Activated CD4-positive, alpha-beta T cell treated with anti-CD3 and anti-CD28 coated beads, Interleukin-2, amount 50 U/mL, for 24 hours (primary cell): Measurements from ENCODE around the gene TP53I13.
A peak's percentile ranks its signal among the peaks of the same experiment; 100 is the strongest.

Experiments
- DNase-seq, 2 donors: peaks; one replicate each; pipeline ENCODE4 v3.0.0-alpha.2; 2020; ENCODE audit warnings: low read depth in 1 of 2, low spot score in 1 of 2

Gene TP53I13

DNA sequence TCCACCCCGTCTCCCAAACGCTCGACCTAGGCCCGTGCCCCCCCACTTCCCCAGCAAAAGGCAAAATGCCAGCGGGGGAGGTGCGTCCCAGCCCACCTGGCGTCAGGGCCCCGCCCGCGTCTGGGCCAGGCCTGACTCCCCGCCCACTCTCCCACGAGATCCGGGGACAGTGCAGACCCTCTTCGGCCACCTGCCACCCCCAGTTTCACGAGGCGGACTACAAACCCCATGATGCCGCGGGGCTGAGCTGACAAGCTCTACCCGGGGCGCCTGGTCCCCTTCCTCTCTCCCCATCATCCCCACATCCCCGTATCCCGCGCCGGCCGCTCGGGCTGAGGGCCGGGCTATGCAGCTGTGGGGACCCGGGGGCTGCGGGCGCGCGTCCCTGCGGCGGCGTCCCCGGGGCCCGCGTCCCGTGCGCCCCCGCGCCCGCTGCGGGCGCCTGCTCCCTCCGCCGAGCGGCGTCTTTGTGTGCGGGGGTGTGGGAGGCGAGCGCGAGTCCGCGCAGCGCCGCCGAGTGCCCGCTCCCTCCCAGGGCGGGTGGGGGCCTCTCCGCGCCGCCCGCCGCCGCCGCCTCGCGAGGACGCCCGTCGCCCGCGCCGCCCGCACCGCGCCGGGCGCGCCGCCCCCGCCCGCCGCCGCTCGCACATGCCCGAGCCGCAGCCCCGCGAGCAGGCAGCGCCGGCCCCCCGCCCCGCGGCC is 24.5 kb downstream of the TP53I13 start, which contains the start of gene ANKRD13B:
Gene ANKRD13B, plus strand, starts transcription at position 283 of the 702 bp plus-strand sequence. CDS start 490 bp downstream, outside the sequence.
- DNase-seq = no peak

DNA sequence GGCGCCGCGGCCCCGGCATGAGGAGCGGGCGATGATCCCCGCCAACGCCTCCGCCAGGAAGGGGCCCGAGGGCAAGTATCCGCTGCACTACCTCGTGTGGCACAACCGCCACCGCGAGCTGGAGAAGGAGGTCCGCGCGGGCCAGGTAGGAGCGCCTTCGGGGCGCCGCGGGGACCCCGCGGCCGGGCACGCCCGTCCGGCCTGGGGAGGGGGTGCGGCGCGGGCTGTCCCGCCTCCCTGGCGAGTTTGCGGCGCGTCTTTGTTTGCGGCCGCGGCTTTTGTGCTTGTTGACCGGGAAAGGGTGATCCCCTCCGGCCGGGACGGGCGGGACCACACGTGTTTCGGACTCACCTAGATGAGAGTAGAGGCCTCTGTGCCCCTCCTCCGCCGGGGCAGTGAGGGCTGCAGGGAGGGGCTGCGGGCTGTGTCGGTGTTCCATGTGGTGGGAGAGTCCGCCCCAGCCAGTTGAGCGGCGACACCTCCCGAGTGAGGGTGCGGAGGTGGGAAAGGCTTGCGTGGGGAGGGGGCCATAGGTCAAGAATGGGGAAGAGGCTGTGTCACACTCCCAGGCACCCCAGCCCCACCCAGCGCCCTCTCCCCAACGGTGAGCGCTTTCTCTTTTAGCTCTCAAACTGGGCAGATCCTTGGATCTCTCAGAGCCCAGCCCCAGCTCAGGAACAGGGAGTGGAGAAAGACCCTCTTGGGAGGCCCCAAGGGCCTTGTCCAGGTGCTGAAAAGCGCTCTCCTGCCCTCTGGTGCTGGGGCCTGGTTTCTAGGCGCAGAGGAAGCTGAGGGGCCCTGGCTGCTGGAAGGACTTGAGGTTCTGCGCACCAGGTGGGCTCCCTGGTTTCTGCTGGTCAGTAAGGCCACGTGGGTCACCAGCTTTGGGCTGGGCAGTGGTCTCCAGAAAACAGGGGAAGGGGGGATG is 25.4 kb downstream of the TP53I13 start:
- no peak for DNase-seq

DNA sequence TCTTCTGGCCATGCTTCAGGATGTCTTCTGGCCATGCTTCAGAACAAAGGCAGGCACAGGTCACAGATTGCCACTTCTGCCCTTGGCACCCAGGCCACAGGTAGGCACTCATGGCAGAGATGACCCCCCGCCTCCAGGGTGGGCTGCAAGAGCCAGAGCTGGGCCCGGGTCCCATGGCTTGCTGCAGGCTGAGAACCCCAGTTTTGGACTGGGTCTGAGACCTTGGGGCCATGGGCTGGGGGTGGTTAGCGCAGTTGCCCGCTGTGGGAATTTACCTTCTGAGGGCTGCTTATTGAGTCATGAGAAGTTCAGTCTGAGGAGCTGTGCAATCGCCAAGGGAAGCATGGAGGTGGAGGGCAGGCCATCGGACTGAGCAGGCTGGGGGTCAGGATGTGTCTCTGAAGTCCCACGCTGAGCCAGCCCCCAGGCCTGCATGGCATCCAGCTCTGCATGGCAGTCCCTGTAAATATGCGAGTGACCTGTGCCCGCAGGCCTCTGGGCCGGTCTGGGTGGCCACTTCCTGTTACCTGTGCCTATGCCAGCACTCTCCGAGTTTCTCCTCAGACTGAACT is 26.1 kb downstream of the TP53I13 start:
- DNase-seq = no peak

DNA sequence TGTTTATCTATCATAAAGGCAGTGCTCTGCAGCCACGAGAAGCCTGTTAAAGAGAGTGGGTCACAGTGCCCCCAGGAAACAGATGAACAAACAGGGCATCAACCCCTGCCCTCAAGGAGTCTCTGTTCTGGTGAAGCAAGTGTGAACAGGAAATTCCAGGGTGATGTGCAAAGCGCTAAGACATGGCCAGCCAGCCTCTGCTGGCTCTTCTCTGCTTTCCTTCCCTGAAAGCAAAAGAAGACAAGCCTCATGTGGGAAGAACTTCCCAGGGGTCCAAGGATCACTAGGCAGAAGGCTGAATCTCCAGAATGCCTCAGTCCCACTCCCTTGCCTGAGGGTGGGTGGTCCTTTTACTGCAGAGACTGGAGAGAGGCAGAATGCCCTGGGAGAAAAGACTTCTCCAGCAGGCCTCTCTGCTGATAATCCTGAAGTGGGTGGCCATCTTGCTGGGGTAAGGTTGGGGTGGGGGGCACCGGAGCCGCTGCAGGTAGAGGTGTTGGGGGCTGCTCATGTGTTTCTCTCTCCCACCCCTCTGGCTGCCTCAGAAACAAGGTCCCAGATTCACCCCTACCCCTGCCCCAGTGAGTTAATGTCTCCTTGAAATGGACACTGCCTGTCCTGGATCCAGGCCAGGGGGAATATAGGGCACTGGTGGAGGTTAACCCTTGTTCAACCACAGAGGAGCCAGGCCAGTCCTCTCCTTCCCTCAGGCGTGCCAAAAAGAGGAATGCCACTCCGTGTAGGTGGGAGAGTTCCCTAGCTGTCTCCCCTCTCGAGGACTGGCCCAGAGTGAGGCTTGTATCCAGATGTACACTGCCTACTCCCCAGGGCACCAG is 26.8 kb downstream of the TP53I13 start:
- DNase-seq = no peak

DNA sequence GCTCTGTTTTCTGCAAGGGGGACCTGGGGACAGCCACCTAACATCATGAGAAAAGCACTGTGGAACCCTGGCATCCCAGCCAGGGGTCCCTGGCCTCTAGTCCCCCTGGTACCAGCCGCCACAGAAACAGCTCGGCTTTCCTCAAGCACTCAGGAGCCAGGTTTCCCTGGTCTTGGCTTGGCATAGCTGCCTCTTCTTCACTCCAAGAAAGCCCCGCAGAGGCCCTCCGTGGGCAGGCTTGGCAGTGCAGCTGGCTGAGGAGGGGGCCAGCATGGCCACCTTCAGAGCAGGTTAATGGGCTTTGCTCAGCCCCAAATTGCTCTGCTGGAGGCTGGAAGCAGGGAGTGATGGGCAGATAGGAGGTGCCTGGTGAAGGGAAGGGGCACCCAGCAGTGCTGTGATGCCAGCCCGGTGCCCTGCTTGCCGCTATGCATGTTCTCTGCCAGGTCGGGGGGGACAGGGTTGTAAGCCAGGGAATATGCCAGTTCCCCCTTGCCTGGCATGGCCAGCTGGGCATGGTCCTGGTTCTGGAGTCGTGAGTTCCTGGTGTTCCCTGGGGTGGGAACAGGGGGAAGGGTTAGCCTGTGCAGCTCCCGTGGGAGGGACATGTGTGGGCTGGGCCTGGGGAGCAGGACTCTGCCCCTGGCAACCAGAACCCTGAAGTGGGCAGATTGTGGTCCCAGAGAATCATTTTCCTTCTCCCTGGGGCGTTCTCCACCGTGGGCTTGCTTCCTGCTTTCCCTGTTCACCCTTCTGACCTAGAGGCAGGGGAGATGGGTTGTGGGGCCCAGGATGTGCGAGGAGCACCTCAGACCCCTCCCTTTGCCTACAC is 27.7 kb downstream of the TP53I13 start:
- no peak for DNase-seq

DNA sequence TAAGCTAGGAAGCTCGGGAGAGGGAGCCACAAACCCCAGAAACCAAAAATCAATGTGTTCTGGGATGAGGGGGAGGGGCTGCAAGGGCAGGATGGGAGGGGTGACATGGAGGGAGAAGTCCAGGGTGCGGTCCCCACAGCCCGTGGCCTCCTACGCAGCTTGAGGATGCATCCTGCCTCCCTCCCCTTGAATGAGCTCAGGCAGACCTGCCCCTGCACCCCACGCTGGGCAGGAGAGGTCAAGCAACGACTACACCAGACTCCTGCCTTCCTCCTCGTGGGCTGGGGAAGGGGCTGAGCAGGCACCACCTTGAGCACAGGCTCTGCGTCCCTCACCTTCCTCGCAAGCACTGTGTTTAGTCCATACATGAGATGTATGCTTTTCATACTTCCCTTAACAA is 28.3 kb downstream of the TP53I13 start:
- DNase-seq = no peak

DNA sequence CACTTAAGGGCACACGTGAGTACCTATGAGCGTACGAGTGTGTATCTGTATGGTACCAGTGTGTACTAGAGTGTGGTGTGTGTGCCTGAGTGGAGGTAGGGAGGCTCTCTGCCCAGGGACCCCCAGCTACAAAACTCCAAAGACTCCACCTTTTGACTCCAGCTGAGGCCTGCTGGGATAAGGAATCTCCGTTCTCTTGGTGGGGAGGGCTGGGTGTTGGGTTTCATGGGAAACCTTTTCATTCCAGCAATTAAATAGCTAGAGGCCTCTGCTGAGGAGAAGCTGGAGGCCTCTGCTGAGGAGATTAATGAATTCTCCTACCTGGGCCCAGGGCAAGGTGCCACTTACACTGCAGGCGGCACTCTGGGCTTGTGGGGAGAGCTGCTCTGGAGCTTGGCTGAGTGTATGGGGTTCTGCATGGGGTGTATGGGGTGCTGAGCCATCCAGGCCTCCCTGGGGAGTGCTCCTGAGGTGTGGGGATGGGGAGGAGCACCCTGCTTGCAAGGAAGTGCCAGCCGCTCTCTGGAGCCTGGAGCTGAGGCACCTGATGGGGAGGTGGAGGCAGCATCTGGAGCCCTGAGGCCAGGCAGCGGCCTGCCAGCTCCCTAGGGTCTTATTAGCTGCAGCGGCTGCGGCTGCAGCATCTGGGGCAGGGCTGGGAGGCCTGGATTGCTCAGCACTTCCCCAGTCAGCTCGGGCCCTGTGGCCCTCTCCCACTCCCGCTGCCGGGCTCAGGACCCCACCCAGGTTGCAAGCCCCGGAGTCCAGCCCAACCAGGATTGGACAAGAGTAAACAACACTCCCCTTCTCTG is 29.1 kb downstream of the TP53I13 start:
- no peak for DNase-seq

DNA sequence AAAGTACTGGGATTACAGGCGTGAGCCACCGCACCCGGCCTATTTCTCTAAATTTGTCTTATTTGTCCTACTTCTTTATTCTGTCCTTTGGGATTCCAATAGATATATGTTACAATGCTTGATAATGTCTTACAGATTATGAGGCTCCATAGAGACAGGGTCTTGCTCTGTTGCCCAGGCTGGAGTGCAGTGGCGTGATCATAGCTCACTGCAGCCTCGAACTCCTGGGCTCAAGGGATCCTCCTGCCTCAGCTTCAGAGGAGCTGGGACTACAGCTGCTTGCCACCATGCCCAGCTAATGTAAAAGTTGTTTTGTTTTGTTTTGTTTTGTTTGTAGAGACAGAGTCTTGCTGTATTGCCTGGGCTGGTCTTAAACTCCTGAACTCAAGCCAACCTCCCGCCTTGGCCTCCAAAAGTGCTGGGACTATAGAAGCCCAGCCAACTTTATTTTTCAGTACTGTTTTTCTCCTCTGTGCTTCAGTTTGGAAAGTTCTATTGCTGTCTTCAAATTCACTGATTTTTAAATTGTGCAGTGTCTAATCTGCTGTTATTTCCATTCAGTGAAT is 34.7 kb downstream of the TP53I13 start:
- no peak for DNase-seq

DNA sequence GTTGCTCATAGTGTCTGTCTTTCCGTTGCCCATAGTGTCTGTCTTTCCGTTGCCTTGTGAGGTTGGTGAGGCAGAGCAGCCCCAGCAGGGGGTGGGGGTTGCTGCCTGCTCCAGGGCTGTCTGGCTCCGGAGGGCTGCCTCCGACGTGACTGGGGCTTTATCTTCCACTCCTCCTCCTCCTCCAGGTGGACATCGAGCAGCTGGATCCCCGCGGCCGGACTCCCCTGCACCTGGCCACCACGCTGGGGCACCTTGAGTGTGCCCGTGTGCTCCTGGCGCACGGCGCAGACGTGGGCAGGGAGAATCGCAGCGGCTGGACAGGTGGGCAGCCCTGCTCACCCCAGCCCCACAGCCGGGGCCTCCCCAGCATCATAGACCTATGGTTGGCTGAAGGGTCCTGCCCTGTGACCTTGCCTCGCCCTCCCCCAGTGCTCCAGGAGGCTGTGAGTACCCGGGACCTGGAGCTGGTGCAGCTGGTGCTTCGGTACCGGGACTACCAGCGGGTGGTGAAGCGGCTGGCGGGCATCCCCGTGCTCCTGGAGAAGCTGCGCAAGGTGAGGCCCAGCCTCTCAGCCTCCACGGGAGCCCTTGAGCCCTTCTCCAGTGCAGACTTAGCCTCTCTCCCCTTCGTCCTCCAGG is 39.2 kb downstream of the TP53I13 start:
- DNase-seq = no peak

DNA sequence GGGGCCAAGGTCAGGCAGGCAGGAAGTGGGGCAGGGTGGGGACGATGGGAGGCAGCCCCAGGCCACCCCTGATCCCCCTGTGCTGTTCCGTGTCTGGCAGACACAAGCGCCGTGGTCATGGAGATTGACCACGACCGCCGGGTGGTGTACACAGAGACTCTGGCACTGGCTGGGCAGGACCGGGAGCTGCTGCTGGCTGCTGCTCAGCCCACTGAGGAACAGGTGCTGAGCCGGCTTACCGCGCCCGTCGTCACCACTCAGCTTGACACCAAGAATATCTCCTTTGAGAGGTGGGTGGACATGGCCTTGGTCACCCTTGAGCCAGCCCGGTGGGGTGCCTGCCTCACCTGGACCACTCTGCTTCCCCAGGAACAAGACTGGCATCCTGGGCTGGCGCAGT is 40.5 kb downstream of the TP53I13 start:
- DNase-seq = no peak

DNA sequence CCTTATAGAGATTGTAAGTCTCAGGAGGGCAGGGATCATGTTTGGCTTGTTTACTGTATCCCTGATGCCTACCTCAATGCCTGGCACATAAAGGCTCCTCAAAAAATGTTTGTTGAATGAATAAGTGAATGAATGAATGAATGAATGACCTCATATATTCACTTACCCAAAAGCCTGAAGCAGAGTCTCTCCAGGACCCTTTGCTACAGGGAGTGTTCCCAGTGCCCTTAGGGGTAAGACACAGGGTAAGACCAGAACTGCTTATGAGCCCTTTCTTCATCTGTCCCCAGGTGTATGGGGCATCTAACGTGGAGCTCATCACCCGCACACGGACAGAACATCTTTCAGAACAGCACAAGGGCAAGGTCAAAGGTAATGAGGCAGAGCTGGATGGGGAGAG is 41.9 kb downstream of the TP53I13 start:
- DNase-seq = no peak

DNA sequence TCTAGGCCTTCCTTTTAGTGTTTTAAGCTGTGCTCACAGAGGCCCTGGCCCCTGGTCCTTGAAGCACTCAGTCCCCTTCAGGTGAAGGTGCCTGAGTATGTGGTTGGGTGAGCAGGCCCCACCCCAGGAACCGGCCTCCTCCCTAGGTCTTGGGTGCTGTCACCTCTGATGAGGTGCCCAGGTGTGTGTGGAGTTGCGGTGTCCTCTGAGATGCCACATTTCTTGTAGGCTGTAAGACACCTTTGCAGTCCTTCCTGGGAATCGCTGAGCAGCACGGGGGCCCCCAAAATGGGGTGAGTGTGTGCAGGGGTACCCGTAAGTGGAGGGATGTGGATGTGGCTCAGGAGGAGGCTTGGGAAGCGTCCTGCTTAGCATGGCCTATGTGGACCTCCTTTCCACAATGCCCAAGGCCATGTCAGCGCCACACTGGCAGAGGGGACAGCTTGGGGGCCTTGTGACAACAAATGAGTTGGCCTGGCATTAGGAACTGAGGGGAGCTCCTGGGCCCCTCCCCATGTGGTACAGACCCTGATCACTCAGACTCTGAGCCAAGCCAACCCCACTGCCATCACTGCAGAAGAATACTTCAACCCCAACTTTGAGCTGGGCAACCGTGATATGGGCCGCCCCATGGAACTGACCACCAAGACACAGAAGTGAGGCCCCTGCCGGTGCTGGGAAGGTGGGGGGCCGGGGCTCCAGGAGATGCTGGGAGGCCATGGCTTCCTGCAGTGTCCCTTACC is 43.0 kb downstream of the TP53I13 start:
- DNase-seq = no peak

DNA sequence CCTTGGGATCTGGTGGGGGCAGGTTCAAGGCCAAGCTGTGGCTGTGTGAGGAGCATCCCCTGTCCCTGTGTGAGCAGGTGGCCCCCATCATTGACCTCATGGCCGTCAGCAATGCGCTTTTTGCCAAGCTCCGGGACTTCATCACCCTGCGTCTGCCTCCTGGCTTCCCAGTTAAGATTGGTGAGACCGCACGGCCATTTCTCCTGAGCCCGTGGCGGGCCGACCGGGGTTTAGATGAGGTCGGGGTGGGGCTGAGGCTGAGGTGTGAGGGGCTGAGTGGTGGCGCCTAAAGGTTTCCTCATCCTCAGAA is 43.5 kb downstream of the TP53I13 start:
- DNase-seq = no peak

DNA sequence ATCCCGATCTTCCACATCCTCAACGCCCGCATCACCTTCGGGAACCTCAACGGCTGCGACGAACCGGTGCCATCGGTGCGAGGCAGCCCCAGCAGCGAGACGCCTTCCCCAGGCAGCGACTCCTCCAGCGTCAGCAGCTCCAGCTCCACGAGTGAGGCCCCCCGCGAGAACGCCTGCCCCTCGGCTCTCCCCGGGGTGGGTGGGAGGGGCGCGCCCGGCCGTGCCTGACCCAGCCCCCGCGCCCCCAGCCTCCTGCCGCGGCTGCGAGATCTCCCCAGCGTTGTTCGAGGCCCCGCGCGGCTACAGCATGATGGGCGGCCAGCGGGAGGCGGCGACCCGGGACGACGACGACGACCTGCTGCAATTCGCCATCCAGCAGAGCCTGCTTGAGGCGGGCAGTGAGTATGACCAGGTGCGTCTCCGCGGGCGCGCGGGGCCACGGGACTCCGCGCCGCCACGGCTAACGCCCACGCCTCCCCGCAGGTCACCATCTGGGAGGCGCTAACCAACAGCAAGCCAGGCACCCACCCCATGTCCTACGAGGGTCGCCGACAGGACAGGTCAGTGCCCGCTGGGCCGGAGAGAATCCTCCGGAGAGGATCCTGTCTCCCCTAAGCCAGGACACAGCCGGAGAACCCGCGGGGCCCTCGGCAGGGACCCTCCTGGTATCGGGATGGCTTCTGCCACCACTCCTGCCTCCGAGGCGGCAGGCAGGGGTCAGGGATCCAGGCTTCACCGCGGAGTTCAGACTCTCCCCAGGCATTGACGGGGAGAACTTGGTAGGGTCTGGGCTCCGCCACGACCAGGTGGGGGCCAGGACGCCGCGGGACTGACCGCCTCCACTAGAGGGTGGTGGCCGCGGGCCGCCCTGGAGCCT is 44.1 kb downstream of the TP53I13 start:
- DNase-seq = no peak

DNA sequence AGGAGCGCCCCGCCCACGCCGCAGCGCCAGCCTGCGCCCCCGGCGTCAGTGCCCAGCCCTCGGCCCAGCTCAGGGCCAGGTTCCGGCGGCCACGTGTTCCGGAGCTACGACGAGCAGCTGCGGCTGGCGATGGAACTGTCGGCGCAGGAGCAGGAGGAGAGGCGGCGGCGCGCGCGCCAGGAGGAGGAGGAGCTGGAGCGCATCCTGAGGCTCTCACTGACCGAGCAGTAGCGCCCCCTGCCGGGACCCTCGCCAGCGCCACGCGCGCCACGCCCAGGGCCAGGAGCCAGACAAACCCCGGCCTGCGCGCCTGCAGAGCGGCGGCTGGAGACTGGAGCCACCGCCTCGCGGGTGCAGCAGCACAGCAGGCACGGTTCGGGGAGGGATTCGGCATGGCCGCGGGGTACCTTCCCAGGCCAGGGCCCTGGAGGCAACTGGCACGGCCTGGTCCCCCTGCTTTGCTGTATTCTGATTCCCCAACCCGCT is 44.9 kb downstream of the TP53I13 start:
- peak; percentile 91 to 95 for DNase-seq

DNA sequence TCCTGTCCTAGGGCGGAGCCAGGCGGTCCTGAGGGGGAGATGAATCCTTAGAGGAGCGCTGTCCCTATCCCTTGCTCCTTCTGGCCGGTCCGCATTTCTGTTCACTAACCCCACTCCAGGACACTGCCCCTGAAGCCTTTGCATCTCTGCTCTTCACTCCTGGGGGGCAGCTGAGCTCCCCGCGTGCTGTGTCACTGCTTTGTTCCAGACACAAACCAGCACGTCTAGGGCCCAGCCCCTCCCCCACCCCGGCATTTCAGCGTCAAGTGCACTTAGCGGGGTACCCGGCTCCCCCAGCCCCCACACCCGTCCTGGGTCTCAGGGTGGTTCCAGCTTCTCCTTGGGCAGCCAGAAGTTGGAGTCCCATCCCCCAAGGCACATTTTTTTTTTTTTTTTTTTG is 45.4 kb downstream of the TP53I13 start:
- no peak for DNase-seq
